ENCODE measurements around the gene PSD2. TPM values are rescaled to one million over a fixed set of nuclear protein-coding genes. Genes with fewer than 3 reads are reported as not detected.

The PSD2 gene
- total and polyA plus RNA-seq, 2 experiments from 2014 or later, result 0.08 to 0.10 TPM

DNA sequence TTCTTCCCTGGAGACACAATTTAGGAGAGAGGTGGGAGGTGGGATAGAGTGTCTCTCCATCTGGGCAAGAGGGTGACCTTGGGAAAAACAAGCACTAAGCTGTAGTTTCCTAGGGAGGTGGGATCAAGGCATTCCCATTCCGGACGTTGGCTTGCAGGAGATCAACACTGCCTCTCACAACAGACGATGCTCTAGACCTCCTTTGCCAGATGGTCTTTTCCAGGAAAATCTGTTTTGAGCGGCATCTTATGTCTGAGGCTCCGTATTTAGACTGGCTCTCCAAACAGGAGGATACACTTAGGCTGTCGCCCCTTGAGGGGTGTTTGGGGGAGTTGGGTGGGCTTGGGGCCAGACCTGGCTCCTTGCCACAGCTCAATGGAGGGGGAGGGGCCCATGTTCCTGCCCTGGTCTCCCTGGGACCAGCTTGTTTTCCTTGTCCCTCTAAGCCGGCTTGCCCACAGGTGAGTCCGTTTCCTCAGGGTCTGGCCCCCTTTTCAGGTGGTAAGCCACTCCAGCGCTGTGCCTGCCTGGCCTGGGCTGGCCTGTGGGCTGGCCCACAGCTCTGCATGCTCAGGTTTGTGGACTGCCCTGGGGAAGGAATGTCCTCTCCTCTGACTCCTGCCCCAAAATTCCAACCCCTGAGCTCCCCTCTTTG lies 2.4 kb downstream of the PSD2 start (continued):
- TF ChIP-seq ZNF331 (CRISPR knock-in tag; IDR thresholded peaks at IDR 0.05; ENCODE audit: low read depth) (no peak), NANOG (IDR thresholded peaks at IDR 0.05; ENCODE audit: borderline replicate concordance) (no peak), EZH2phosphoT487 (IDR thresholded peaks at IDR 0.05; ENCODE audit: unreplicated experiment) (no peak), STAT1 (IDR thresholded peaks at IDR 0.05; ENCODE audit: unreplicated experiment) (no peak), REST (IDR thresholded peaks at IDR 0.05; ENCODE audit: unreplicated experiment) (no peak)

GRCh38 chr5:139798883-139799282 lies 3.3 kb downstream of the PSD2 start:
- no peaks in the 10 kb centered on the region; the same call in 2 of the 3 replicates for H3K36me3 Mint-ChIP-seq (ENCODE audit: low read depth)
- H3F3A ChIP-seq (replicated peaks; ENCODE audit: low read depth), result no peaks in the 10 kb centered on the region
- H3K9me2 ChIP-seq (ENCODE audit: insufficient read depth), result peaks cover 2% of the 10 kb centered on the region; the same call in 1 of the 2 replicates
- ATAC-seq, result no peak
- peaks cover 6% of the 10 kb centered on the region; the same call in 1 of the 2 replicates for H3K4me1 ChIP-seq (ENCODE audit: insufficient read depth)
- no peaks in the 10 kb centered on the region for H3K36me3 ChIP-seq (ENCODE audit: insufficient read depth)
- no peaks in the 10 kb centered on the region; the same call in 1 of the 3 replicates for H3K9me3 Mint-ChIP-seq
- peaks cover 61% of the 10 kb centered on the region for H3K27me3 ChIP-seq (ENCODE audit: insufficient read depth)
- DNase-seq (ENCODE audit: low spot score), result no peak
- H3K27ac Mint-ChIP-seq, result no peak overlapping the region
- peaks cover 55% of the 10 kb centered on the region for H3K27me3 Mint-ChIP-seq (ENCODE audit: insufficient read depth, low read depth, poor library complexity)
- H3K4me3 ChIP-seq, result no peak overlapping the region
- peaks cover 9% of the 10 kb centered on the region for H3K4me1 Mint-ChIP-seq
- H4K20me1 ChIP-seq (replicated peaks; ENCODE audit: insufficient read depth), result no peaks in the 10 kb centered on the region; the same call in 1 of the 2 replicates
- H3K79me2 ChIP-seq (replicated peaks; ENCODE audit: insufficient read depth), result no peaks in the 10 kb centered on the region
- H3K27ac ChIP-seq (ENCODE audit: low read depth), result no peak overlapping the region
- no peak overlapping the region for H3K4me2 ChIP-seq
- H2AFZ ChIP-seq, result no peak overlapping the region
- H3K4me3 Mint-ChIP-seq, result no peak overlapping the region
- TF ChIP-seq EZH2 (IDR thresholded peaks at IDR 0.05; ENCODE audit: low read depth, unreplicated experiment), result no peak
- no peak for TF ChIP-seq POLR2AphosphoS5 (IDR thresholded peaks at IDR 0.05; ENCODE audit: low read depth)
- no peak for TF ChIP-seq NANOG (IDR thresholded peaks at IDR 0.05; ENCODE audit: borderline replicate concordance)
- no peak for TF ChIP-seq CTCF (conservative IDR thresholded peaks at IDR 0.05; ENCODE audit: low read depth in 2 of 2)
- TF ChIP-seq EZH2phosphoT487 (IDR thresholded peaks at IDR 0.05; ENCODE audit: unreplicated experiment), result no peak
- no peak for TF ChIP-seq ETS1 (IDR thresholded peaks at IDR 0.05)
- no peak for TF ChIP-seq REST (IDR thresholded peaks at IDR 0.05; ENCODE audit: unreplicated experiment)
- TF ChIP-seq ZNF114 (CRISPR knock-in tag; IDR thresholded peaks at IDR 0.05), result no peak
- no peak for TF ChIP-seq CREB1 (CRISPR knock-in tag; IDR thresholded peaks at IDR 0.05; ENCODE audit: low read depth)
